Thyroid gland (tissue), 4 donors: Measurements from ENCODE around the gene IGFL3. TPM values are rescaled to one million over a fixed set of nuclear protein-coding genes. Genes with fewer than 3 reads are reported as not detected.

Experiments used
- DNase-seq, 2 donors: peaks; one replicate each; pipeline ENCODE4 v3.0.0-alpha.2; 2019
- H3K27ac ChIP-seq, 3 donors: fragments of 200-600 bp; sonication (generic); 1 replicate in 2 of 3; 2 replicates in 1 of 3; pipeline ENCODE4 v1.5.1; 2016 to 2019; ENCODE audit warnings: mild to moderate bottlenecking in 1 of 3, moderate library complexity in 1 of 3
- H3K27me3 ChIP-seq: fragments of 200-600 bp; sonication (generic); one replicate; pipeline ENCODE4 v1.5.1; 2019
- H3K36me3 ChIP-seq, 2 donors: fragments of 200-600 bp; sonication (generic); one replicate each; pipeline ENCODE4 v1.5.1; 2016 to 2019
- H3K4me1 ChIP-seq, 2 donors: fragments of 200-600 bp; sonication (generic); one replicate each; pipeline ENCODE4 v1.5.1; 2017 to 2019
- H3K4me3 ChIP-seq, 3 donors: fragments of 200-600 bp; sonication (generic); replicated peaks in 1 of 3; 1 replicate in 2 of 3; 2 replicates in 1 of 3; pipeline ENCODE4 v1.5.1; 2016; ENCODE audit warnings: mild to moderate bottlenecking in 1 of 3
- H3K9me3 ChIP-seq: fragments of 200-600 bp; sonication (generic); one replicate; pipeline ENCODE4 v1.5.1; 2017
- CTCF ChIP-seq, 6 experiments: fragments of 200-600 bp in 3 of 6; fragments of 450-650 bp in 3 of 6; sonication (generic) in 3 of 6; IDR thresholded peaks; one replicate each; pipeline ENCODE4 v1.5.1; 2016 to 2019; ENCODE audit warnings: antibody characterized with exemption in 6 of 6, mild to moderate bottlenecking in 2 of 6, inconsistent platforms in 1 of 6, moderate library complexity in 1 of 6
- POLR2A ChIP-seq, 2 donors: fragments of 450-650 bp; IDR thresholded peaks; one replicate each; pipeline ENCODE4 v1.6.1; 2017; ENCODE audit warnings: antibody characterized with exemption in 2 of 2, mild to moderate bottlenecking in 2 of 2, moderate library complexity in 1 of 2
- WGBS, 2 donors: methylation state at CpG; one replicate each; pipeline ENCODE4 v1.1.5; 2017; 5-methylcytosine and 5-hydroxymethylcytosine counted together
- intact Hi-C: fragments of 100-400 bp; cut with DNase I; formaldehyde crosslinking; loops from one replicate; pipeline ENCODE4 v1.15.1; 2023
- total RNA-seq, 4 donors: library from RNA; depleted of rRNA; stranded (reverse); fragments of >200 nt; gene quantifications; one replicate each; pipeline ENCODE4 v1.2.3, GENCODE V29; 2016

IGFL3 gene
- total RNA-seq, 4 donors from 2014 or later = not detected

- WGBS, 2 donors = 49 to 53% methylated on average over 8 of the region's 8 CpGs
Measured at GRCh38 chr19:46147166-46147740, 22.8 kb upstream of the IGFL3 start.

GRCh38 chr19:46144756-46145155, 20.3 kb upstream of the IGFL3 start:
- no peak overlapping the region for H3K4me3 ChIP-seq
- no peaks in the 10 kb centered on the region for H3K4me1 ChIP-seq
- no peak overlapping the region for H3K27ac ChIP-seq
- WGBS, 2 donors = 57 to 73% methylated on average over 3 of the region's 3 CpGs
- H3K9me3 ChIP-seq = no peaks in the 10 kb centered on the region
- H3K27me3 ChIP-seq = no peaks in the 10 kb centered on the region
- intact Hi-C loops = no loop called here
- DNase-seq = no peak
- no peaks in the 10 kb centered on the region for H3K36me3 ChIP-seq
- TF ChIP-seq POLR2A (IDR thresholded peaks at IDR 0.05) (no peak), CTCF (IDR thresholded peaks at IDR 0.05) (no peak)

More at GRCh38 chr19:46147166-46147740, 22.8 kb upstream of the IGFL3 start:
- H3K27ac ChIP-seq = no peak overlapping the region
- H3K4me3 ChIP-seq = no peak overlapping the region
- no peaks in the 10 kb centered on the region for H3K36me3 ChIP-seq
- DNase-seq = no peak
- intact Hi-C loops = no loop called here
- no peak for TF ChIP-seq POLR2A (IDR thresholded peaks at IDR 0.05)
- TF ChIP-seq CTCF (IDR thresholded peaks at IDR 0.05) = no peak
- no peaks in the 10 kb centered on the region for H3K27me3 ChIP-seq
- no peaks in the 10 kb centered on the region for H3K4me1 ChIP-seq
- H3K9me3 ChIP-seq = no peaks in the 10 kb centered on the region

- DNase-seq = no peak
- H3K4me1 ChIP-seq = no peaks in the 10 kb centered on the region
- intact Hi-C loops = no loop called here
- H3K27ac ChIP-seq = no peak overlapping the region
- no peaks in the 10 kb centered on the region for H3K9me3 ChIP-seq
- H3K36me3 ChIP-seq = no peaks in the 10 kb centered on the region
- TF ChIP-seq CTCF (IDR thresholded peaks at IDR 0.05) = no peak
- TF ChIP-seq POLR2A (IDR thresholded peaks at IDR 0.05) = no peak
- WGBS, 2 donors = 84 to 85% methylated on average over 4 of the region's 4 CpGs
- no peak overlapping the region for H3K4me3 ChIP-seq
- no peaks in the 10 kb centered on the region for H3K27me3 ChIP-seq
Measured at GRCh38 chr19:46142294-46142693, 17.8 kb upstream of the IGFL3 start.

GRCh38 chr19:46141421-46141820, 16.9 kb upstream of the IGFL3 start:
- Histone ChIP-seq H3K4me1 (no peaks in the 10 kb centered on the region), H3K27me3 (no peaks in the 10 kb centered on the region), H3K4me3 (no peak overlapping the region), H3K27ac (no peak overlapping the region), H3K36me3 (no peaks in the 10 kb centered on the region), H3K9me3 (no peaks in the 10 kb centered on the region)
- DNase-seq = no peak
- TF ChIP-seq POLR2A (IDR thresholded peaks at IDR 0.05) (no peak), CTCF (IDR thresholded peaks at IDR 0.05) (no peak)
- 81 to 90% methylated on average over 1 of the region's 1 CpG for WGBS, 2 donors
- intact Hi-C loops = no loop called here

GRCh38 chr19:46137915-46138473, 13.5 kb upstream of the IGFL3 start:
- TF ChIP-seq POLR2A (IDR thresholded peaks at IDR 0.05) = no peak
- no peak for TF ChIP-seq CTCF (IDR thresholded peaks at IDR 0.05)
- no peaks in the 10 kb centered on the region for H3K9me3 ChIP-seq
- peaks cover 7 to 10% of the 10 kb centered on the region in 2 donors for H3K4me1 ChIP-seq
- no peak for DNase-seq
- WGBS, 2 donors = 75 to 77% methylated on average over 4 of the region's 4 CpGs
- H3K27me3 ChIP-seq = no peaks in the 10 kb centered on the region
- intact Hi-C loops = no loop called here
- no peak overlapping the region for H3K27ac ChIP-seq
- no peak overlapping the region for H3K4me3 ChIP-seq
- H3K36me3 ChIP-seq = no peaks in the 10 kb centered on the region
